NCI-H187 (cell line): ENCODE measurements around the gene MUC6.

ENCODE experiments used
- DNase-seq, 2 experiments: peaks; one replicate each; lab custom pipeline; 2025; lab: John Stamatoyannopoulos, UW

The MUC6 gene

DNA sequence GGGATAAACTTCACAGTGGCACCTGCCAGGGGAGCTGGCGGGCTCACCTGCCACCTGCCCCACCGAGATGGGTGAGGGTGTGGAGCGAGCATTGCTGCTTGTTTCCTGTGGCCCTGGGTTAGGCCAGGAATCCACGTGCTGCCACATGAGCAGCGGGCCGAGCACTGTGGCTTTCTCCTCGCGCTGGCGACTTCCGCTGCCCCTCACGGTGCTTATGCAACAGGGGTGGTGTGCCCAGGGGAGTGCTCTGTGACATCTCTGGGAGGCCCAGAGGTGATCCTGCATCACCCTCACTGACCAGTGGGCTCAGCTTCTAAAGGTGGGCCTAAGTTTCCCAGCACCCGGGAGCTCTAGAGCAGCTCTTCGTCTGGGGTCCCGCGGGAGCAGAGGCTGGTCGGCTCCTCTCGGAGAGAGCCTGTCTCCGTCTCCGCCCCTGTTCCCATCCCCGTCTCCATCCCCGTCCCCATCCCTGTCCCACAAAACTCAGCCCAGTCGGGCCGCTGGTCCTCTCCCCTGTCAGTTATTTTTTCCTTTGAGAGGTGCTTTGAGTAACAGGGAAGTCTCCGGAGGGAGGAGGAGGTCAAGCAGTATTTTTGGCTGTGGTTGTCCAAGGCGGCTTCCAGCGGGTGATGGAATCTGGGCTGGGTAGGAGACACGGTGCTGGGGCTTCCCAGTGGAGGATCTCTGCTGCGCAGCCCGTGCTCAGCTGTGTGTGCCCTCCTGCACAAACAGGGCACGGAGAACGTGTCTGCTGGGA is 68.3 kb downstream of the MUC6 start:
- DNase-seq: no peak

DNA sequence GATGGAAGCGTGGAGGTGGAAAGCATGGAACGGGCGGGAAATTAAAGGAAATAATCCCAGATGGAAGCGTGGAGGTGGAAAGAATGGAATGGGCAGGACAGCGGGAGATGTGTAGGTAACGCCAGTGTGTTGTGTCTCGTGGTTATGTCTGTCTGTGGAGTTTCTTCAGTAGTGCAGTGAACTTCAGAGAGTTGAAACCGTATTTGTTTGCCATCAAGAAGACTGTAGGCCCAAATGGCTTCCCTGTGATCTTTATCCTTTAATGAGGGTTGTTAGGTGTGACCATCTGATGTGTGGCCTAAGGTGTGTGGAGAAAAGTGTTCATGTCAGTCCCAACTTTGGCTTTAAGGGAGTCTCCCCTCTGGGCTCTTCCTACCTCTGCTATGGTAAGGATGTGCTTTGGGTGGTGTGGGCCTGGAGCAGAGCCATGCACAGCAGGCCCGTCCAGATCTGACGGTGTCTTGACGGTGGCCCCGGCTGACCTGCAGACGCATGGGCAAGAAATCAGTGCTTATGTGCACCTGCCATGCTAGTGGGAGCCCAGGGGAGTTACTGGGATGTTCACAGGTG is 71.2 kb downstream of the MUC6 start:
- no peak for DNase-seq

- DNase-seq: no peak
Measured at GRCh38 chr11:963852-964251, 72.7 kb downstream of the MUC6 start.
